CD14-positive monocyte (primary cell): ENCODE results near the gene PCDHA6. TPM values are rescaled to one million over a fixed set of nuclear protein-coding genes. Genes with fewer than 3 reads are reported as not detected.

ENCODE experiments used
- DNase-seq, 3 donors: peaks; one replicate each; pipeline ENCODE4 v3.0.0-alpha.2; 2011 to 2022
- H2AFZ ChIP-seq: 2 replicates; pipeline ENCODE4 v1.6.0; 2012; ENCODE audit warnings: mild to moderate bottlenecking, low read depth, low read length, inconsistent platforms; ENCODE audit not compliant: insufficient read depth, poor library complexity, severe bottlenecking
- H3K27ac ChIP-seq, 2 donors: 1 replicate in 1 of 2; 2 replicates in 1 of 2; pipeline ENCODE4 v1.5.1; 2012 to 2013; ENCODE audit warnings: low read length in 2 of 2, control low read depth in 1 of 2, inconsistent platforms in 1 of 2, low read depth in 1 of 2, mild to moderate bottlenecking in 1 of 2
- H3K27me3 ChIP-seq, 2 donors: one replicate each; pipeline versions ENCODE4 v1.6.0 to v1.6.1; 2011 to 2013; ENCODE audit warnings: low read length in 2 of 2; ENCODE audit not compliant: control insufficient read depth in 2 of 2, insufficient read depth in 2 of 2
- H3K36me3 ChIP-seq, 2 donors: replicated peaks in 1 of 2; 1 replicate in 1 of 2; 2 replicates in 1 of 2; pipeline versions ENCODE4 v1.5.1 to v1.6.1; 2012 to 2013; ENCODE audit warnings: low read length in 2 of 2, control low read depth in 1 of 2, inconsistent platforms in 1 of 2, mild to moderate bottlenecking in 1 of 2; ENCODE audit not compliant: insufficient read depth in 2 of 2, control insufficient read depth in 1 of 2
- H3K4me1 ChIP-seq, 2 donors: 1 replicate in 1 of 2; 2 replicates in 1 of 2; pipeline versions ENCODE4 v1.5.1 to v1.6.1; 2012 to 2013; ENCODE audit warnings: low read length in 2 of 2, control low read depth in 1 of 2, inconsistent platforms in 1 of 2, mild to moderate bottlenecking in 1 of 2, moderate library complexity in 1 of 2; ENCODE audit not compliant: insufficient read depth in 2 of 2, control insufficient read depth in 1 of 2
- H3K4me2 ChIP-seq: replicated peaks from 2 replicates; pipeline ENCODE3; 2012; ENCODE audit warnings: low read length, moderate library complexity, mild to moderate bottlenecking; ENCODE audit not compliant: poor library complexity, severe bottlenecking; ENCODE audit errors: extremely low read depth
- H3K4me3 ChIP-seq, 3 experiments: fragments of 200-600 bp in 1 of 3; sonication (generic) in 1 of 3; replicated peaks in 1 of 3; 1 replicate in 2 of 3; 2 replicates in 1 of 3; pipeline ENCODE4 v1.5.1; 2011 to 2013; ENCODE audit warnings: low read length in 3 of 3, mild to moderate bottlenecking in 3 of 3, control low read depth in 2 of 3, low read depth in 2 of 3, inconsistent platforms in 1 of 3, moderate library complexity in 1 of 3
- H3K79me2 ChIP-seq: 2 replicates; pipeline ENCODE4 v1.6.0; 2012; ENCODE audit warnings: mild to moderate bottlenecking, control low read depth, inconsistent platforms, low read length, moderate library complexity; ENCODE audit not compliant: insufficient read depth
- H3K9ac ChIP-seq: 2 replicates; pipeline ENCODE4 v1.6.0; 2017; ENCODE audit warnings: low read length, mild to moderate bottlenecking; ENCODE audit not compliant: insufficient read depth, poor library complexity, severe bottlenecking
- H3K9me3 ChIP-seq, 2 donors: replicated peaks in 1 of 2; 1 replicate in 1 of 2; 2 replicates in 1 of 2; pipeline versions ENCODE4 v1.5.1 to v1.6.1; 2012 to 2013; ENCODE audit warnings: low read length in 2 of 2, control low read depth in 1 of 2; ENCODE audit not compliant: control insufficient read depth in 1 of 2, insufficient read depth in 1 of 2
- H4K20me1 ChIP-seq: 2 replicates; pipeline ENCODE4 v1.6.0; 2012; ENCODE audit warnings: mild to moderate bottlenecking, low read length, control low read depth, moderate library complexity; ENCODE audit not compliant: insufficient read depth
- H3K27ac Mint-ChIP-seq, 7 donors: one replicate each; pipeline ENCODE4 v1.8.0; 2020; ENCODE audit warnings: mild to moderate bottlenecking in 7 of 7, mixed read lengths in 7 of 7, moderate library complexity in 6 of 7, inconsistent platforms in 2 of 7
- H3K27me3 Mint-ChIP-seq, 3 donors: one replicate each; pipeline ENCODE4 v1.8.0; 2021 to 2022; ENCODE audit warnings: low read depth in 3 of 3, mild to moderate bottlenecking in 3 of 3, mixed read lengths in 3 of 3, moderate library complexity in 3 of 3, inconsistent platforms in 1 of 3
- H3K36me3 Mint-ChIP-seq, 2 donors: one replicate each; pipeline ENCODE4 v1.8.0; 2020; ENCODE audit warnings: mixed read lengths in 2 of 2, inconsistent platforms in 1 of 2, mild to moderate bottlenecking in 1 of 2
- H3K4me1 Mint-ChIP-seq: one replicate; pipeline ENCODE4 v1.8.0; 2020; ENCODE audit warnings: mild to moderate bottlenecking, mixed read lengths
- H3K4me3 Mint-ChIP-seq, 2 donors: one replicate each; pipeline ENCODE4 v1.8.0; 2020; ENCODE audit warnings: mild to moderate bottlenecking in 2 of 2, mixed read lengths in 2 of 2, moderate library complexity in 1 of 2
- H3K9me3 Mint-ChIP-seq, 7 donors: one replicate each; pipeline ENCODE4 v1.8.0; 2020 to 2022; ENCODE audit warnings: mixed read lengths in 7 of 7, mild to moderate bottlenecking in 6 of 7, moderate library complexity in 6 of 7, inconsistent platforms in 2 of 7
- WGBS: methylation state at CpG from one replicate; pipeline ENCODE4 v1.1.5; 2013; ENCODE audit warnings: missing lambda C conversion rate; ENCODE audit not compliant: insufficient coverage; 5-methylcytosine and 5-hydroxymethylcytosine counted together
- intact Hi-C, 2 donors: fragments of 100-400 bp; cut with micrococcal nuclease; formaldehyde crosslinking; loops; one replicate each; pipeline versions ENCODE4 v1.15.0 to v1.15.1; 2023
- polyA plus RNA-seq, 3 donors: library from polyadenylated mRNA; depleted of rRNA in 1 of 3; unstranded in 2 of 3; stranded (reverse) in 1 of 3; fragments of 300-500 nt in 2 of 3; fragments of >200 nt in 1 of 3; fragmentation: Illumina TruSeq in 2 of 3; gene quantifications; 1 replicate in 2 of 3; 2 replicates in 1 of 3; pipeline ENCODE4 v1.2.3, GENCODE V29; 2012 to 2021
- TF ChIP-seq, protein P1 (sequence below): fragments of 200-600 bp; IDR thresholded peaks from one replicate; pipeline ENCODE4 v1.8.0; 2022; ENCODE audit warnings: antibody characterized with exemption, mild to moderate bottlenecking

Gene PCDHA6
- polyA plus RNA-seq, 3 donors: not detected

GRCh38 chr5:140857987-140858240 lies 30.2 kb downstream of the PCDHA6 start:
- no peaks in the 10 kb centered on the region for H4K20me1 ChIP-seq
- H3K9ac ChIP-seq: no peak overlapping the region
- no peaks in the 10 kb centered on the region for H3K36me3 Mint-ChIP-seq
- H3K27ac ChIP-seq: no peak overlapping the region
- no peak overlapping the region for H3K27ac Mint-ChIP-seq
- TF ChIP-seq, protein P1, sequence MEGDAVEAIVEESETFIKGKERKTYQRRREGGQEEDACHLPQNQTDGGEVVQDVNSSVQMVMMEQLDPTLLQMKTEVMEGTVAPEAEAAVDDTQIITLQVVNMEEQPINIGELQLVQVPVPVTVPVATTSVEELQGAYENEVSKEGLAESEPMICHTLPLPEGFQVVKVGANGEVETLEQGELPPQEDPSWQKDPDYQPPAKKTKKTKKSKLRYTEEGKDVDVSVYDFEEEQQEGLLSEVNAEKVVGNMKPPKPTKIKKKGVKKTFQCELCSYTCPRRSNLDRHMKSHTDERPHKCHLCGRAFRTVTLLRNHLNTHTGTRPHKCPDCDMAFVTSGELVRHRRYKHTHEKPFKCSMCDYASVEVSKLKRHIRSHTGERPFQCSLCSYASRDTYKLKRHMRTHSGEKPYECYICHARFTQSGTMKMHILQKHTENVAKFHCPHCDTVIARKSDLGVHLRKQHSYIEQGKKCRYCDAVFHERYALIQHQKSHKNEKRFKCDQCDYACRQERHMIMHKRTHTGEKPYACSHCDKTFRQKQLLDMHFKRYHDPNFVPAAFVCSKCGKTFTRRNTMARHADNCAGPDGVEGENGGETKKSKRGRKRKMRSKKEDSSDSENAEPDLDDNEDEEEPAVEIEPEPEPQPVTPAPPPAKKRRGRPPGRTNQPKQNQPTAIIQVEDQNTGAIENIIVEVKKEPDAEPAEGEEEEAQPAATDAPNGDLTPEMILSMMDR: no peak
- H3K4me1 ChIP-seq: no peaks in the 10 kb centered on the region
- no peak for DNase-seq
- no peaks in the 10 kb centered on the region for H3K4me1 Mint-ChIP-seq
- intact Hi-C loops: no loop called here
- no peak overlapping the region for H3K4me3 Mint-ChIP-seq
- H3K4me2 ChIP-seq: no peak overlapping the region
- H3K36me3 ChIP-seq: no peaks in the 10 kb centered on the region
- H2AFZ ChIP-seq: no peak overlapping the region
- peaks cover 53 to 63% of the 10 kb centered on the region in 2 donors for H3K9me3 ChIP-seq
- H3K27me3 ChIP-seq: peaks cover 0 to 13% of the 10 kb centered on the region in 2 donors
- peaks cover 34 to 61% (median 55%) of the 10 kb centered on the region in 7 donors for H3K9me3 Mint-ChIP-seq
- 55% methylated on average over 22 of the region's 22 CpGs for WGBS
- H3K4me3 ChIP-seq: no peak overlapping the region
- H3K27me3 Mint-ChIP-seq: peaks cover 5 to 12% (median 10%) of the 10 kb centered on the region in 3 donors
- H3K79me2 ChIP-seq: no peaks in the 10 kb centered on the region

GRCh38 chr5:140862441-140863295 lies 34.9 kb downstream of the PCDHA6 start:
- Mint-ChIP-seq H3K9me3 (peaks cover 22 to 43% (median 40%) of the 10 kb centered on the region in 7 donors), H3K4me1 (no peaks in the 10 kb centered on the region), H3K27ac (no peak overlapping the region), H3K27me3 (peaks cover 0 to 5% (median 2%) of the 10 kb centered on the region in 3 donors), H3K36me3 (no peaks in the 10 kb centered on the region), H3K4me3 (no peak overlapping the region)
- no peak overlapping the region for H3K4me2 ChIP-seq
- peaks cover 43 to 44% of the 10 kb centered on the region in 2 donors for H3K9me3 ChIP-seq
- H4K20me1 ChIP-seq: no peaks in the 10 kb centered on the region
- no peak overlapping the region for H3K4me3 ChIP-seq
- TF ChIP-seq, protein P1: no peak
- intact Hi-C loops: no loop called here
- no peak overlapping the region for H3K9ac ChIP-seq
- WGBS: 42% methylated on average over 76 of the region's 76 CpGs
- no peaks in the 10 kb centered on the region for H3K79me2 ChIP-seq
- no peak overlapping the region for H2AFZ ChIP-seq
- no peak overlapping the region for H3K27ac ChIP-seq
- no peaks in the 10 kb centered on the region for H3K4me1 ChIP-seq
- no peak for DNase-seq
- H3K36me3 ChIP-seq: no peaks in the 10 kb centered on the region
- no peaks in the 10 kb centered on the region for H3K27me3 ChIP-seq
